Measurements from ENCODE around the gene TMEM40.
A peak's percentile ranks its signal among the peaks of the same experiment; 100 is the strongest.

Gene TMEM40

DNA sequence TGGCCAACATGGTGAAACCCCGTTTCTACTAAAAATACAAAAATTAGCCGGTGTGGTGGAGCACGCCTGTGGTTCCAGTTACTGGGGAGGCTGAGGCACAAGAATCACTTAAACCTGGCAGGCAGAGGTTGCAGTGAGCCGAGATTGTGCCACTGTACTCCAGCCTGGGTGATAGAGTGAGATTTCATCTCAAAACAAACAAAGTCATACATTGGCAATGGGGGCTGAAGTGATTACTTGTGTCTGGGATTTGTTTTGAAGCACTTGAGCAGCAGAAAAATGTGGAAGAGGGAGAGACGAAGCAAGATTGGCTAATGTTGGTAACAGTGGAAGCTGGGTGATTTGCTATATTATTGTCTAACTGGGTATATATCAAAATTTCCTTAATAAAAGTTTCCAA, 13.4 kb upstream of the TMEM40 start:
- no peaks in the 10 kb centered on the region for H3K4me1 Mint-ChIP-seq
- H3K27ac Mint-ChIP-seq (ENCODE audit: low read depth) = no peak overlapping the region
- H3K4me3 Mint-ChIP-seq = no peak overlapping the region
- H3K27me3 Mint-ChIP-seq = peaks cover 46% of the 10 kb centered on the region
- ATAC-seq (replicated peaks; ENCODE audit: extremely low read depth, poor library complexity, severe bottlenecking) (no peak), DNase-seq (ENCODE audit: low spot score in 2 of 2) (no peak)
- H3K9me3 Mint-ChIP-seq = no peaks in the 10 kb centered on the region
- peaks cover 2% of the 10 kb centered on the region for H3K36me3 Mint-ChIP-seq (ENCODE audit: insufficient read depth)

DNA sequence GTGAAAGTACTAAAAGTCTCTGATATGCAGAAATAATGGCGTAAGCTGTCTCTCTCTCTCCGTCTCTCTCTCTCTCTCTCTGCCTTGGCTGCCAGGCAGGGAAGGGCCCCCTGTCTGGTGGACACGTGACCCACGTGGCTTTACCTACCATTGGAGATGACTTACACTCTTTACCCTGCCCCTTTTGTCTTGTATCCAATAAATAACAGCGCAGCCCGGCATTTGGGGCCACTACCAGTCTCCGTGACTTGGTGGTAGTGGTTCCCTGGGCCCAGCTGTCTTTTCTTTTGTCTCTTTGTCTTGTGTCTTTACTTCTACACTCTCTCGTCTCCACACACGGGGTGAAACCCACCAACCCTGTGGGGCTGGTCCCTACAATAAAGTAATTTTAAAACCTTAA, 12.2 kb upstream of the TMEM40 start:
- Mint-ChIP-seq H3K27ac (ENCODE audit: low read depth) (no peak overlapping the region), H3K9me3 (no peaks in the 10 kb centered on the region)

DNA sequence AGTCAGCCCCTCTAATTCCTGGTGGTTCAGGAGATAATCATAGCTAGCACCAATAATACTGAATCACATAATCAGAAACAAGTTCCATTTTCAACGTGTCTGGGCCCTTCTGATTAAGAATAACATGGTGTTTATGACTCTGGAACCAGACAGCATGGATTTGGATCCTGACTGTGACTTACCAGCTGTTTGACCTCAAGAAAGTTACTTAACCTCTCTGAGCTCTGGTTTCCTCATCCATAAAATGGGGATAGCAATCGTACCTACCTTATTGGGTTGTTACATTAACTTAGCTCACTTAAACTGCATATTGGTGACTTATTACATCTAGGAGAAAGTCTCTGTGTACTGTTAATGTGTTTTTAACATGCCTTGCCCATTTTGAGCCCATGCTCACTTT, 10.7 kb upstream of the TMEM40 start:
- DNase-seq (ENCODE audit: low spot score in 2 of 2) (no peak), ATAC-seq (replicated peaks; ENCODE audit: extremely low read depth, poor library complexity, severe bottlenecking) (no peak)
- peaks cover 2% of the 10 kb centered on the region for H3K36me3 Mint-ChIP-seq (ENCODE audit: insufficient read depth)
- no peak overlapping the region for H3K4me3 Mint-ChIP-seq
- no peak overlapping the region for H3K27ac Mint-ChIP-seq (ENCODE audit: low read depth)
- H3K9me3 Mint-ChIP-seq = no peaks in the 10 kb centered on the region
- peaks cover 48% of the 10 kb centered on the region for H3K27me3 Mint-ChIP-seq
- H3K4me1 Mint-ChIP-seq = no peaks in the 10 kb centered on the region

More for the DNA sequence above, 12.2 kb upstream of the TMEM40 start:
- ATAC-seq (replicated peaks; ENCODE audit: extremely low read depth, poor library complexity, severe bottlenecking) (no peak), DNase-seq (ENCODE audit: low spot score in 2 of 2) (no peak)
- Mint-ChIP-seq H3K4me1 (no peaks in the 10 kb centered on the region), H3K36me3 (ENCODE audit: insufficient read depth) (peaks cover 2% of the 10 kb centered on the region), H3K27me3 (peaks cover 55% of the 10 kb centered on the region), H3K4me3 (no peak overlapping the region)

DNA sequence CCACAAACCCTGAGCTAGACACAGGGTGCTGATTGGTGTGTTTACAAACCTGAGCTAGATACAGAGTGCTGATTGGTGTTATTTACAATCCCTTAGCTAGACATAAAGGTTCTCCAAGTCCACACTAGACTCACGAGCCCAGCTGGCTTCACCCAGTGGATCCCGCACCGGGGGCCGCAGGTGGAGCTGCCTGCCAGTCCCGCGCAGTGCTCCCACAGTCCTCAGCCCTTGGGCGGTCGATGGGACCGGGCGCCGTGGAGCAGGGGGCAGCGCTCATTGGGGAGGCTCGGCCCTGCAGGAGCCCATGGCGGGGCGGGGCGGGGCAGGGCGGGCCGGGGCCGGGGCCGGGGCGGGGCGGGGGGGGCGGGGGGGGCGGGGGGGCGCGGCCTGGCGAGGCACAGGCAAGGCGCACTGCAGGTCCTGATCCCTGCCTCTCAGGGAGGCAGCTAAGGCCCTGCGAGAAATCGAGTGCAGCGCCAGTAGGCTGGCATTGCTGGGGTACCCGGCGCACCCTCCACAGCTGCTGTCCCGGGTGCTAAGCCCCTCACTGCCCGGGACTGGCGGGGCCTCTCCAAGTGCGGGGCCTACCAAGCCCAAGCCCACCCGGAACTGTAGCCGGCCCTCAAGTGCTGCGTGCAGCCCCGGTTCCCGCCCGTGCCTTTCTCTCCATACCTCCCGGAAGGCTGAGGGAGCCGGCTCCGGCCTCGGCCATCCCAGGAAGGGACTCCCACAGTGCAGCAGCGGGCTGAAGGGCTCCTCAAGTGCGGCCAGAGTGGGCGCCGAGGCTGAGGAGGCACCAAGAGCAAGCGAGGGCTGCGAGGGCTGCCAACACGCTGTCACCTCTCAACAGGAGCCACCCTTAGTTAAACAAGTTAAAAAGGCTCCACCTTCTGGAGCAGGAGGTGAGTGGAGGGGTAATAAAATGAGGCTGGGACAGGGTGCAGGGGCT, 9.8 kb upstream of the TMEM40 start:
- no peaks in the 10 kb centered on the region for H3K4me1 Mint-ChIP-seq
- ATAC-seq (replicated peaks; ENCODE audit: extremely low read depth, poor library complexity, severe bottlenecking) (no peak), DNase-seq (ENCODE audit: low spot score in 2 of 2) (no peak)
- no peak overlapping the region for H3K4me3 Mint-ChIP-seq
- no peaks in the 10 kb centered on the region for H3K9me3 Mint-ChIP-seq
- no peak overlapping the region for H3K27ac Mint-ChIP-seq (ENCODE audit: low read depth)
- peaks cover 2% of the 10 kb centered on the region for H3K36me3 Mint-ChIP-seq (ENCODE audit: insufficient read depth)
- H3K27me3 Mint-ChIP-seq = peaks cover 39% of the 10 kb centered on the region

DNA sequence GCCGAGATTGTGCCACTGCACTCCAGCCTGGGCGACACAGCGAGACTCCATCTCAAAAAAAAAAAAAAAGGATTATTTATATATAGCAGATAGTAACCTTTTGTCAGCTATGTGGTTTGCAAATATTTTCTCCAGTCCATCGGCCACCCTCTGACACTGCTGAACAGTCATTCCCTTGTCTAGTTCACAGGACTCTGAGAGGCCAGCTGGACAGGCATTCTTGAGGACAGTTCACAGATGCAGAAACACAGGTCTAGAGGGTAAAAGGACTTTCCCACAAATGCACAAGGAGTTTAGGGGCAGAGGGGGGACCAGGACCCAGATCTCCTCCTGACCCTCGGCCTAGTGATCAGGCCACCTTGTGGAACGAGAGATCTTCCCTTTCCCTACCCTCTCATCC, 7.5 kb upstream of the TMEM40 start:
- H3K36me3 Mint-ChIP-seq (ENCODE audit: insufficient read depth) = peaks cover 2% of the 10 kb centered on the region
- H3K4me3 Mint-ChIP-seq = no peak overlapping the region

GRCh38 chr3:12764171-12764776, 5.2 kb upstream of the TMEM40 start:
- H3K9me3 Mint-ChIP-seq = no peaks in the 10 kb centered on the region
- DNase-seq (ENCODE audit: low spot score in 2 of 2) (no peak), ATAC-seq (replicated peaks; ENCODE audit: extremely low read depth, poor library complexity, severe bottlenecking) (no peak)
- H3K27me3 Mint-ChIP-seq = peaks cover 41% of the 10 kb centered on the region
- H3K4me3 Mint-ChIP-seq = no peak overlapping the region
- peaks cover 2% of the 10 kb centered on the region for H3K36me3 Mint-ChIP-seq (ENCODE audit: insufficient read depth)
- H3K4me1 Mint-ChIP-seq = no peaks in the 10 kb centered on the region
- H3K27ac Mint-ChIP-seq (ENCODE audit: low read depth) = no peak overlapping the region

More for the DNA sequence above, 7.5 kb upstream of the TMEM40 start:
- no peak for ATAC-seq (replicated peaks; ENCODE audit: extremely low read depth, poor library complexity, severe bottlenecking)
- H3K27me3 Mint-ChIP-seq = peaks cover 31% of the 10 kb centered on the region
- H3K4me1 Mint-ChIP-seq = no peaks in the 10 kb centered on the region
- DNase-seq (ENCODE audit: low spot score in 2 of 2) = no peak
- H3K9me3 Mint-ChIP-seq = no peaks in the 10 kb centered on the region
- H3K27ac Mint-ChIP-seq (ENCODE audit: low read depth) = no peak overlapping the region

DNA sequence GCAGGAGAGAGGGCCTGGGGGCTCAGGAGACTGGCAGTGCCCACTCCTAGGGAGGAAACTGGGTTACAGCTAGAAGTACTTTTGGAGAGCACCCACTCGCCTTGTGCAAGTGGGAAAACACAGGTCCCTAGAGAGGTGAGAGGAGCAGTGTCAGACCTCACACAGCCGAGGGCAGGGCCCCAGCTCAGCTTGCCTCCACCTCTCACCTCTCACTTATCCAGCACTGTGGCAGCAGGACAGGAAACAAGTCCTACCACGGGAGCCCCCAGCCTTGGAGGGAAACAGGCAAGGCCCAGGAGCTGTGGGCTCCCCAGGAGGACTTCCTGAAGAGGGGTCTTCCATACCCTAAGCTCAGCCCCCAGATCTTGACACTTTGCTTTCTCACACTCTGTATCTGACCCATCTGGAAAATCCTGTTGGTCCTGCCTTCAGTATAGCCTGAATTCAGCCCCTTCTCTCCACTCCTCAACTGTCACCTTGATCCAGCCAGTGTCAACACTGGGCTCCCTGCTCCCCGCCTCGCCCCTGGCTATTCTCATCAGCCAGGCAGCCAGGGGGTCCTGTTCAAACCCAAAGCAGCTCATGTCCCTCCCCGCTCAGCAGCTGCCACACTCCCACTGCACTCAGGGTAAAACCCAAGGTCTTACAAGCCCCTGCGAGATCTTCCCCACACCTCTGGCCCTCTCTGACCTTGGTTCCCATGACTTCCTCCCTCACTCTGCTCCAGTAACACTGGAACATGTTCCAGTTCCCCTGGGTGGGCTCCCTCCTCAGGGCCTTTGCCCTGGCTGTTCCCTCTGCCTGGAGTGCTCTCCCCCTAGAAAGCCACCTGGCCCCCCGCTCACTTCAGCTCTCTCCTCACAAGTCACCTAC, 870 bp upstream of the TMEM40 start:
- H3K4me3 Mint-ChIP-seq = no peak overlapping the region
- H3K4me1 Mint-ChIP-seq = peaks cover 4% of the 10 kb centered on the region
- H3K36me3 Mint-ChIP-seq (ENCODE audit: insufficient read depth) = no peaks in the 10 kb centered on the region
- H3K27me3 Mint-ChIP-seq = peaks cover 52% of the 10 kb centered on the region
- peak overlapping the region; percentile 53 for H3K27ac Mint-ChIP-seq (ENCODE audit: low read depth)
- DNase-seq (ENCODE audit: low spot score in 2 of 2) (no peak), ATAC-seq (replicated peaks; ENCODE audit: extremely low read depth, poor library complexity, severe bottlenecking) (no peak)
- no peaks in the 10 kb centered on the region for H3K9me3 Mint-ChIP-seq

- peaks cover 4% of the 10 kb centered on the region for H3K4me1 Mint-ChIP-seq
- peaks cover 52% of the 10 kb centered on the region for H3K27me3 Mint-ChIP-seq
- H3K27ac Mint-ChIP-seq (ENCODE audit: low read depth) = no peak overlapping the region
- H3K4me3 Mint-ChIP-seq = no peak overlapping the region
- H3K36me3 Mint-ChIP-seq (ENCODE audit: insufficient read depth) = no peaks in the 10 kb centered on the region
- no peak for ATAC-seq (replicated peaks; ENCODE audit: extremely low read depth, poor library complexity, severe bottlenecking)
- DNase-seq (ENCODE audit: low spot score in 2 of 2) = no peak
- no peaks in the 10 kb centered on the region for H3K9me3 Mint-ChIP-seq
Observed at GRCh38 chr3:12758025-12758781, 856 bp downstream of the TMEM40 start.

GRCh38 chr3:12756635-12757034, 2.4 kb downstream of the TMEM40 start:
- H3K27me3 Mint-ChIP-seq = peaks cover 48% of the 10 kb centered on the region
- H3K4me1 Mint-ChIP-seq = peaks cover 4% of the 10 kb centered on the region
- H3K9me3 Mint-ChIP-seq = no peaks in the 10 kb centered on the region
- no peak overlapping the region for H3K27ac Mint-ChIP-seq (ENCODE audit: low read depth)
- ATAC-seq (replicated peaks; ENCODE audit: extremely low read depth, poor library complexity, severe bottlenecking) = no peak
- no peak for DNase-seq (ENCODE audit: low spot score in 2 of 2)
- H3K4me3 Mint-ChIP-seq = no peak overlapping the region
- H3K36me3 Mint-ChIP-seq (ENCODE audit: insufficient read depth) = no peaks in the 10 kb centered on the region

DNA sequence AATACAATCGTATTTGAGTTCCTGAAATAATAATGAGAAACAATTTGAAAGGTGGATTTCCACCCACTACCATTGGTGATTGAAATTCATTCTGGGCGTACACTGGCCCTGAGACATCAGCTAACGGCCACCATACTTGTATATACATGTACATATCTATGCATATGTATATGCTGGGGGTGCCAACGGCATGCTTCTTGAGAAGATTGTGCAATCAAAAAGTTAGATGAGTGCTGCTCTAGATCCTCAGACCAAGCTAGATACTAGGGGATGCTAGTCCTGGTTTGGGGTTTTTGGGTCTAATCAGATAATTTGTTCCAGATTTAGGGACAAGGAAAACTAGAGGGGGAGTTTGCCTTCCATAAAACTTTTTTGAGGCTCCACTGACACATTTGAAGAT, 2.9 kb downstream of the TMEM40 start:
- no peak for DNase-seq (ENCODE audit: low spot score in 2 of 2)
- H3K4me1 Mint-ChIP-seq = peaks cover 4% of the 10 kb centered on the region
- H3K4me3 Mint-ChIP-seq = no peak overlapping the region
- peaks cover 44% of the 10 kb centered on the region for H3K27me3 Mint-ChIP-seq
- no peak for ATAC-seq (replicated peaks; ENCODE audit: extremely low read depth, poor library complexity, severe bottlenecking)
- no peaks in the 10 kb centered on the region for H3K36me3 Mint-ChIP-seq (ENCODE audit: insufficient read depth)
- H3K27ac Mint-ChIP-seq (ENCODE audit: low read depth) = no peak overlapping the region
- no peaks in the 10 kb centered on the region for H3K9me3 Mint-ChIP-seq

DNA sequence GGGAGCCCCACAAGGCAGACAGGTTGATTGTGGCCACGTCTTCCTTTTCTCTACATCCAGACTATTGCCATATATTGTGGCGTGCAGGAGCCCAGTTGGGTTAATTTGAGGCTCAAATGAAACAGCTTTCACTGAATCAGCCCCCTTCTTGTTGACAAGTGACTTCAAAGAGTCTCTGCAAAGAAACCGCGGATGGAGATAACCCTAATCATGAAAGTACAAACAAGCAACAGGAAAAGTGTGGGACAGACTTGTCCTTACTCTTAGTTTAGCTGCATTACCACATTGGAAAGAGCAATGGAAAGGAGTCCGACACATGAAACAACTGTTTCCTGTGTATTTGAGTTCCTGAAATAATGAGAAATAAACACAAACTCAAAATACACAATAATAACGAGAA, 3.3 kb downstream of the TMEM40 start:
- Mint-ChIP-seq H3K27me3 (peaks cover 39% of the 10 kb centered on the region), H3K9me3 (no peaks in the 10 kb centered on the region), H3K27ac (ENCODE audit: low read depth) (no peak overlapping the region), H3K36me3 (ENCODE audit: insufficient read depth) (no peaks in the 10 kb centered on the region), H3K4me1 (peaks cover 6% of the 10 kb centered on the region), H3K4me3 (no peak overlapping the region)
- no peak for DNase-seq (ENCODE audit: low spot score in 2 of 2)
- ATAC-seq (replicated peaks; ENCODE audit: extremely low read depth, poor library complexity, severe bottlenecking) = no peak

- Mint-ChIP-seq H3K36me3 (ENCODE audit: insufficient read depth) (no peaks in the 10 kb centered on the region), H3K4me3 (no peak overlapping the region), H3K27ac (ENCODE audit: low read depth) (no peak overlapping the region), H3K27me3 (peaks cover 29% of the 10 kb centered on the region), H3K9me3 (no peaks in the 10 kb centered on the region), H3K4me1 (peaks cover 9% of the 10 kb centered on the region)
- DNase-seq (ENCODE audit: low spot score in 2 of 2) = no peak
- ATAC-seq (replicated peaks; ENCODE audit: extremely low read depth, poor library complexity, severe bottlenecking) = no peak
Observed at GRCh38 chr3:12754313-12754712, 4.7 kb downstream of the TMEM40 start.

Data from central memory CD8-positive, alpha-beta T cell (primary cell).